Right renal cortex interstitium (tissue), 3 donors: Measurements from ENCODE around the gene LGALS16. TPM values are rescaled to one million over a fixed set of nuclear protein-coding genes. Genes with fewer than 3 reads are reported as not detected.
"Not testable (repeated sequence)": the region's sequence is repeated elsewhere in the genome, so short reads cannot be mapped to it uniquely, and the experiment has no call there.

ENCODE experiments used
- DNase-seq, 3 donors: peaks; one replicate each; pipeline ENCODE4 v3.0.0-alpha.2; 2013; ENCODE audit warnings: low read depth in 3 of 3, low spot score in 2 of 3
- polyA plus RNA-seq, 3 donors: library from polyadenylated mRNA; unstranded; fragments of 120-200 nt; gene quantifications; one replicate each; pipeline ENCODE4 v1.2.1, GENCODE V29; 2013; ENCODE audit not compliant: insufficient read length in 3 of 3

Gene LGALS16
- polyA plus RNA-seq, 3 donors, result not detected

DNA sequence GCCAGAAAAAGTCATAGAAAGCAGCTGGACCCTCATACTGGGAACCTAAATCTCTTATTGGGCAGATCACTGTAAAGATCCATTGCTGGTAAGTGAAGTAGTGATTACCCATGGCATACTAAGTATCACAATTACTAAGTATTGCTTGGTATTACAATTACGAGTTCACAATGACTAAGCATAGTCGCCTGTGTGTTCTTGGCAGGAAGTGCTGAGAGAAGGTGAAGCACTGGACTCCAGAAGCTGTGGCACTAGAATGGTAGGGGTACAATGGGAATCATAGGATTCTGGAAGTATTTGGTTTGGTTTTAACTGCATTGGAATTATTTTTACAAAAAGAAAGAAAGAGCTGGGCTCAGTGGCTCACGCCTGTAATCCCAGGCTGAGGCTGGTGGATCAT is 20.3 kb downstream of the LGALS16 start:
- no peak for DNase-seq

DNA sequence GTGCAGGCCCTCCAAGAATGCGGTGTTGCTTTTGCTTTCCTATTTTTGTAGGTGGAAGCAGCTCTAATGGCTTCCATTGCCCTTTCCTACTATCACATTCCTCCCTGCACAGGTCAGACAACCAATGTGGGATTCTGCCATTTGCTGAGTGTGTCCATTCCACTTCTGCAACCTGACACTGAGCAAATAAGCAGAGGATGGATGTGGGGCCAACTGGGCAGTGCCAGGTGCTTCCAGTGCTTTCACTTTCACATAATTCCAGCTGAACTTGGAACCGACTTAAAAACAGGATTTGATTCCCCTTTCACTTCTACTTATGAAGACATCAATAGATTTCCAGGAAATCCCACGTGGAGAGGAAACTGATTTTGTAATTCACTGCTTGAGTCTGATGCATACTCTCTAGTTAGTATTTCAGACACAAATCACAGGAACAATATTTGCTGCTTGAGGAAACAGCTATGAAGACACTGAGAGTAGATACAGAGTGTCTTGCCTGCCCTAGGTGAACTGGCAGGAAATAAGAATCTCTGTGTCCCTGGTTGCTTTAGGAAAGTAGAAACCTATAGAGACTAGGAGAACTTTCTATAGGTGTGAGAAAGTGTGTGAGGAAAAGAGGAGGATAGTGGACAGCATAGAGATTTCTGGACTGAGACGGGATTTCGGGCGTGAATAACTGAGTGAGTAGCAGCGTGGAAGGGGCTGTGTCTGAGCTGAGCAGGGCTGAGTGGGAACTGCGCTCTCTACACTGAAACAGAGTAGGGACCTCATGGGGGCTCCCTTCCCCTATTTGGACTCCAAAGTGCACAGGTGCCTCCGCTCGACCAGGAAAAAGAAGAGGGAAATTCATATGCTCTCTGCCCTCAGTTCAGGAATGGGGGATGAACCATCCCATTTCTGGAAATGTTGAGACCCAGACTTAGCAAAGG is 22.5 kb downstream of the LGALS16 start:
- peak in 2 of 3 donors; percentile 17 to 26 for DNase-seq

DNA sequence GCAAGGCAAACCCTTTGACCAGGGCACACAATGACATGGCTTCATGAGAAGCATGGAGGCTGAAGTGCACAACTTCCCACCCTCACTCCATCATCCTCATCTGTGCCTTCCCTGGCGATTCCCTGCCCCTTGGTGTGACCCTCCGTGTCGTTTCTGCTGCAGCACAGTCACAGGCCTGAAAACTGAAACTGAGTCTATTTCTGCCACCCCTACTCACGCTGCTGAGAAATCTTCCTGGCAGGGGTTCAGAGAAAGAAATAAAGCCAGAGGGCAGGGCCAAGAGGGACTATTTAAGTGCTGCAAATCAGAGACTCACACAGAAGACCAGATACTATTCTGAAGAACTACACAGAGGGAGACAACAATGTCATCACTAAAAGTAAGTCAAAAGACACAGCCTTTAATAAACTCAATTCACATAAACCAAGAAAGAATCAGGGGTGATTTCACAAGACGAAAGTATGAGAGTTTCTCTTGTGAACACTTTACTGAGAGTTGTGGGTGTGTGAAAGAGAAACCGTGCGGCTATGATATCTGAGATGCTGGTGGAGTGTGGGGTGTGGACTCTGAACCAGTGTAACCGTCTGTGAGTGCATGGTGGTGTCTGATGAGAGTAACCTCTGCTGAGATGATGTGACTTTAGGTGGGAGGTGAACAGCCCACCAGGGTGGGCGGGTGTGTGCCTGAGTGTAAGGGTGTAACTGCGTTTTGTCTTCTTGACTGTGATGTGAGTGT is 23.5 kb downstream of the LGALS16 start:
- DNase-seq, result no peak

DNA sequence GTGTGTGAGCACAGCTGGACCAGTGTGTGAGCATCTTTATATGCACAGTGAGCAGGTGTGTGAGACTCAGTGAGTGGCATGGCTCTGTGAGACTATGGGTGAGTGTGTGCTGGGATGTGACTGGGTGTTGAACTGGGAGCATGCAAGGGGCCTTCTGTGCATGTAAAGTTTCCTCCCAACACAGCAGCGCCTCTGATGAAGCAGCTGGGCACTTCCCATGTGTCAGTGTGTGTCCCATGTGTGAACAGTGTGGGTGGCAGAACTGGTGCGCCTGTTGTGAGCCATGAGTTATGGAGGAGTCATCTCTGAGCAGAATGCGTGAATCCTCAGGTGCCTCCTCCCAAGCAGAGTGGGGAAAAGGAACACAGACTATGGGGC is 24.1 kb downstream of the LGALS16 start:
- DNase-seq, result no peak

DNA sequence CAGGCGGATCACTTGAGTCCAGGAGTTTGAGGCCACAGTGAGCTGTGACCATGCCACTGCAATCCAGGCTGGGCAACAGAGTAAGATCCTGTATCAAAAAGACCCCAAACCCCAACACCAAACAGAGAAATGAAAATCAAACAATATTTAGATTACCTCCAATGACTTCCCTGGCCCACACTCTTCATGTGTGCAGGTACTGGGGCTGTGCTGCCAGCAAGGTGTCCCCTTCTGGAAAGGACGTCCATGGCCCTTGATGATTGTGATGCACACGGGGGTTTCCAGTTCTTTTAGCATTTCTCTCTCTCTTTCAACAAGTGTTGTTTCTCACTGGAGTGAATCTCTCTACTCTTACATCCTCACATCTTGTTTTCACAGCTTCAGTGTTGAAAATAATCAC is 24.9 kb downstream of the LGALS16 start:
- no peak for DNase-seq

DNA sequence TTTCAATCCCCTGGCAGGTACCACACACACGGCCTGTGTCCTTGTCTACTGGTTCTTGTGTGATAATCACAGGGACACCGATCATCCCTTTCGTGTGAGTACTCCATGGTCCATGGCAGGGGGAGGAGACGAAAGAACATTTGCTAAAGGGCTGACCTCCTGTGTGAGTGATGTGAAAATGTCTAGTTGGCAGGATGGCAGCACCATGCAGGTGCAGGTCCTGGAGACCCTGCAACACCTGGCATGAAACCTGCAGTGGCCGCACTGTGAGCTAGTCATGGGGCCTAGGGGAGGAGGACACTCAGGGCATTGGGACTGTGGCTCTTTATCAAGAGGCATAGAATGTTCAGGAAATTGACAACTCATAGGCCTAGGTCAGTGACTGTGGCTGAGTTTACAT is 25.7 kb downstream of the LGALS16 start:
- no peak for DNase-seq

DNA sequence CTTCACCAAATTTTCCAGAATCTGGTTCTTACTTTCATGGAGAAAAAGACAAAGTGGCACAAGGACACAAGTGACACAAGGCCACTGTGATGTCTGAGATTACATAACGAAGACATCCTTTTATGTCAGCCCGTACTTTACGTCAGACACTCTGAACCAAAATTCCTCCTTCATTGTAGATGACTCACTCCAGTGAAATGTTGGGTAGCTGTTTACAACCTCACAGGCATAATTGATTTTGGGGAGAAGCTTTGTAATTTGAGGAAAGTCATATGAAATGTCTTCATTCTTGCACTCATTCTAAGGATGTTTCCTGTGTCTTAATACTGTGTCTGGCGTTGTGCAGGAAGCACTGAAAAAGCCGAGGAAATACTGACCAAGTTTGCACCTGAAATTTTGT is 28.6 kb downstream of the LGALS16 start:
- no peak for DNase-seq

DNA sequence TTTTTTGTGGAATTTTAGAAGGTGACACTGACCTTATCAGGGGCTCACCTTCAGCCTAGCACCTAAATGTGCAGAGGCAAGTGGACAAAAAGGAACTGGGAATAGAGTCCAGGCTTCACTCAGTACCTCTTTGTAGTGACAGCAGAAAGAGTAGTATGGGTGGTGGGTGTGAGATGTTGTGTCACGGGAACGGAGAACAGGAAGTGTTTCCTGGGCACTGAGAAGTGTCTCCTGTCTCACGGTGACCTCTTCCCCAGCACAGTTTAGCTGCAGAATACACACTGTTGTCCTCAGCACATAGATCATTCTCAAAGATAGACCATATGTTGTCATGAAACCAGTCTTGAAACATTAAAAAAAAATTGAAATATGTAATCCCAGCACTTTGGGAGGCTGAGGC is 31.0 kb downstream of the LGALS16 start:
- no peak for DNase-seq

DNA sequence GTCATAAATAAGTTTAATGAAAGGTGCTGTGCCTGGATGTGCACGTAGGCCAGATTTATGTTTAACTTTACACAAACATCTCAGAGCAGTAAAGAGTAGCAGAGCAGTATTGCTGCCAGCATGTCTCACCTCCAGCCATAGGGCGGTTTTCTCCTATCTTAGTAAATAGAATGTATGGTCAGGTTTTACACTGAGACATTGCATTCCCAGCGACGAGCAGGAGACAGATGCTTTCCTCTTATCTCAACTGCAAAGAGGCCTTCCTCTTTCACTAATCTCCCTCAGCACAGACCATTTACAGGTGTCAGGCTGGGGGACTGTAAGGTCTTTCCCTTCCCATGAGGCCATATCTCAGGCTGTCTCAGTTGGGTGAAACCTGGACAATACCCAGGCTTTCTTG is 32.9 kb downstream of the LGALS16 start:
- not testable (repeated sequence) for DNase-seq

DNA sequence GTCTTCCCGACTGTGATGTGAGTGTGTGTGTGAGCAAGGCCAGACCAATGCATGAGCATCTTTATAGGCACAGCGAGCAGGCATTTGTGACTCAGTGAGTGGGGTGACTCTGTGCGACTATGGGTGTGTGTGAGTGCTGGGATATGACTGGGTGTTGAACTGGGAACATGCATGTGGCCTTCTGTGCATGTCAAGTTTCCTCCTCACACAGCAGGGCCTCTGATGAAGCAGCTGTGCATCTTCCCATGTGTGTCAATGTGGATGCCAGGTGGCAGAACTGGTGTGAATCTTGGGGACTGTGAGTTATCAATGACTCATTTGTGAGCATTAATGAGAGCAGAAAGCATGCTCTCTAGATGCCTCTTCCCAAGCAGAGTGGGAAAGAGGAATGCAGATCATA is 36.5 kb downstream of the LGALS16 start:
- DNase-seq, result no peak

DNA sequence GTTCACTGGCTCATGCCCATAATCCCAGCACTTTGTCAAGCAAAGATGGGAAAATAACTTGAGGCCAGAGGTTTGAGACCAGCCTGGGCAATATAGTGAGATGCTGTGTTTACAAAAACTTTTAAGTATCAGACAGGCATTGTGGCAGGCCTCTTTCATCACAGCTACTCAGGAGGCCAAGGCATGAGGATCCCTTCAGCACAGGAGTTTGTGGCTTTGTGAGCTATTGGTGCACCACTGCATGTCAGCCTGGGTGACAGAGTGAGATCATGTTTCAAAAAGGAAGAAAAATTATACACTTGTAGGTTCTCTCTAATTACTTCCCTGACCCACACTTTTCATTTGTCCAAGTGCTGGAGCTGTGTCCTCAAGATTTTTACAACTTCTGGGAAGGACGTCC is 37.1 kb downstream of the LGALS16 start:
- no peak for DNase-seq

DNA sequence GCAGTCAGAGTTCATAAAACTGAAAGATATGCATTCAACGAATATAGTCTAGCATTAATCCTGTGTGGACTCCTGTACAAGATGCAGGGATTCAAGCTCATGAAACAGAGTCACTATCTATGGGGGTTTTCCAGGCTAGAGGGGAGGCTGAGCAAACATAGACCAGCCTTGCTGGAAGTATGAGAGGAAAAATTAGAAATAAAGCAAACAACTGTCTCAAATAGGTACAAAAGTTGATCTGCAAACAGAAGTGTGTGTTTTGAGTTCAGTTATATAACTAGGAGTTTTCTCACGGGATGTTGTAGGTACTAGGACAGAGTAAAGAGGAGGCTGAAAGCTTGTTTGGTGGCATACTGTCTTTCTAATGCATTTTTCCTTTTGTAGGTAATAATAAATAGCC is 40.0 kb downstream of the LGALS16 start:
- no peak for DNase-seq

DNA sequence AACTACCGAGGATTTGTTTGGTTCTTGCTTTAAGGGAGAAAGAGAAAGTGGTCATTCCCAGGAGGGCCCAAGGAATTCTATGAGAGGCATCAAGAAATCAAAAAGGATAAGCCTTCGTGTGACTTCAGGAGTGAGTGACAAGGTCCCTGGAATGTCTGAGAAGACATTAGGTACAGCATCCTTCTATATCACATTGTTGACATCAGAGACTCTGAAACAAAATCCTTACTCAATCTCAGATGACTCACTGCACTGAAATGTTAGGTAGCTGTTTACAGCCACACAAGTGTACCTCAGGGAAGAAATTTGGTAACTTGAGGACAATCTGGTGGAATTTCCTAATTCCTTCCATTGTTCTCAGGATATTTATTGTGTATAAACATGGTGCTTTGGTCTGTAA is 40.7 kb downstream of the LGALS16 start:
- no peak for DNase-seq

DNA sequence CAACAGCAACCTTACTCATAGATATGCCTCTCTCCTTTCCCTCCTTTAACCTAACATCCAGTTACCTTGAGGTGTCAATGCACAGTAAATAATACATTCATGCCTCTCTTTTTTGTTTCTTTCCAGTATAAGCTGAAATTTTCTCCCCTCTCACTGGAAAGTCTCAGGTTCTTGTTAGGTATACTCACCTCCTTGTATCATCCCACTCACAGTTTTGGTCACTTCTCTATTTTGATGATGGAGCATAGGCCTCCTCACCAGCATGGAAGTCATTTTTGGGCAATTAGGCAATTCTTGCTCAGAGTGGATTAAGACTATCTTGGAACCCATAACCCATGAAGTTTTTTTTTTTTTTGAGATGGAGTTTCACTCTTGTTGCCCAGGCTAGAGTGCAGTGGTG is 42.8 kb downstream of the LGALS16 start:
- no peak for DNase-seq

DNA sequence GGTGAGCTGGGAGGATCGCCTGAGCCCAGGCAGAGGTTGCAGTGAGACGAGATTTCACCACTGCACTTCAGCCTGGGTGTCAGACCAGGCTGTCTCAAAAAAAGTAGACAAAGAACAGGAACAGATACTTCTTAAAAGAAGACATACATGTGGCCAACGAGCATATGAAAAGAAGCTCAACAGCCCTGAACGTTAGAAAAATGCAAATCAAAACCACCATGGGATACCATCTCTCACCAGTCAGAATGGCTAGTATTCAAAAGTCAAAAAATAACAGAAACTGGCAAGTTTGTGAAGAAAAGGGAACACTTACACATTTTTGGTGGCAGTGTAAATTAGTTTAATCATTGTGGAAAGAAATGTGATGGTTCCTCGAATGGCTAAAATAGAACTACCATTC is 45.6 kb downstream of the LGALS16 start:
- DNase-seq, result no peak

DNA sequence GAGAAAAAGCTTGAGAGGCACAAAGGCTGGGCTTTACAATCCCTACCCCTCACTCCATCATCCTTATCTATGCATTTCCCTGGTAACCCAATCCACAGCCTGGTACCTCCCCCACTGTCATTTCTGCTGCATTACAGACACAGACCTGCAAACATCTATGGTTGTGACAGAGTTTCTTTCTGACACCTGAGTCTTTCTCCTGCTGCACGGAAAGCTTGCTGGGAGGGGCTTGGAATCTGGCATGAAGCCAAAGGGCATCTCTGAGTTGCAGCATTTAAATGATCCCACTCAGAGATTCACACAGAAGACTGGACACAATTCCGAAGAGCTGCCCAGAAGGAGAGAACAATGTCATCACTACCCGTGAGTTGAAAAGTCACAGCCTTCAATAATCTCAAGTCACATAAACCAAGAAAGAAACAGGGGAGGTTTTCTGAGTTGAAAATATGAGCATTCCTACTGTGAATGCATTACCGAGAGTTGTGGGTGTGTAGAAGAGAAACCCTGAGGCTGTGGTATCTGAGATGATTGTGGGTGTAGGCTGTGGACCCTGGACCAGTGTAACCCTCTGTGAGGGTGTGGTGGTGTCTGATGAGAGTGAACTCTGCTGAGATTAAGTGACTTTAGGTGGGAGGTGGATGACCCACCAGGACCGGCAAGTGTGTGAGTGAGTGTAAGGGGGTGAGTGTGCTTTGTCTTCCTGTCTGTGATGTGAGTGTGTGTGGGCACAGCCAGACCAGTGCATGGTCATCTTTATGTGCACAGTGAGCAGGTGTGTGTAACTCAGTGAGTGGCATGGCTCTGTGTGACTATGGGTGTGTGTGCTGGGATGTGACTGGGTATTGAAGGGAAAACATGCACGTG is 48.7 kb downstream of the LGALS16 start, which contains the start of gene LGALS14:
LGALS14 (plus strand) TSS at position 301 of the 864 bp plus-strand sequence; CDS start at position 349, 48 bp downstream.
- peak in 2 of 3 donors; percentile 10 to 32 for DNase-seq

DNA sequence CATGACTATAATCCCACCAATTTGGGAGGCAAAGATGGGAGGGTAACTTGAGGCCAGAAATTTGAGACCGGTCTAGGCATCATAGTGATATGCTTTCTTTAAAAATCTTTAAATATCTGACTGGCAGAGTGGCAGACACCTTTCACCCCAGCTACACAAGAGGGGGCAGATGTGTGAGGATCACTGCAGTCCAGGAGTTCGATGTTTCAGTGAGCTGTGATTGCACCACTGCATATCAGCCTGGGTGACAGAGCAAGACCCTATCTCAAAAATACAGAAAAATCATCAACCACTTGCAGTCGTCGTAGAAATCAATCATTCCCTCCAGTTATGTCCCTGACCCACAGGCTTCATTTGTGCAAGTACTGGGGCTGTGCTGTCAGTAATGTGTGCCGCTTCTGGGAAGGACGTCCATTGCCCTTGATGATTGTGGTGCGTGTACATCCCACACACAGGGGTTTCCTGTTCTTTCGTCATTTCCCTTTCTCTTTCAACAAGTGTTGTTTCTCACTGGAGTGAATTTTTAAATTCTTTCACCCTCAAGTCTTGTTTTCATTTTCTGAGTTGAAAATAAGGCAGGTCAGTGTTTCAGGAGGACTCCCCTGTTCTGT is 50.0 kb downstream of the LGALS16 start:
- no peak for DNase-seq

DNA sequence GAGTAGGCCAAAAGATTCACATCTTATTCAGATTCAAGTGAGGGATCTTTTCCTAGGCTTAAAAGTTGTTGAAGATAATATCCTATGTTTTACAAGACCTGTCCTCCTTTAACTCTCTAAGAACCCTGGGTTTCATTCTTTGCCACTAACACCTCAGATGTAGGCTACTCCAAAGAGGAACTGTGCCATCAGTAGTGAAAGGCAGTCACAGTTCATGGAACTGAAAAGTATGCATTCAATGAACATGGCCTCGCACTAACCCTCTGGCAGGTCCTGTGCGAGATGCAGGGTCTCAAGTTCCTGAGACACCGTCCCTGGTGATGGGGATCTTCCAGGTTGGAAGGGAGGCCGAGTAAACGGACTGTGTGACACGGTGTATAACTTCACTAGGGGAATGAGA is 52.9 kb downstream of the LGALS16 start:
- no peak for DNase-seq

DNA sequence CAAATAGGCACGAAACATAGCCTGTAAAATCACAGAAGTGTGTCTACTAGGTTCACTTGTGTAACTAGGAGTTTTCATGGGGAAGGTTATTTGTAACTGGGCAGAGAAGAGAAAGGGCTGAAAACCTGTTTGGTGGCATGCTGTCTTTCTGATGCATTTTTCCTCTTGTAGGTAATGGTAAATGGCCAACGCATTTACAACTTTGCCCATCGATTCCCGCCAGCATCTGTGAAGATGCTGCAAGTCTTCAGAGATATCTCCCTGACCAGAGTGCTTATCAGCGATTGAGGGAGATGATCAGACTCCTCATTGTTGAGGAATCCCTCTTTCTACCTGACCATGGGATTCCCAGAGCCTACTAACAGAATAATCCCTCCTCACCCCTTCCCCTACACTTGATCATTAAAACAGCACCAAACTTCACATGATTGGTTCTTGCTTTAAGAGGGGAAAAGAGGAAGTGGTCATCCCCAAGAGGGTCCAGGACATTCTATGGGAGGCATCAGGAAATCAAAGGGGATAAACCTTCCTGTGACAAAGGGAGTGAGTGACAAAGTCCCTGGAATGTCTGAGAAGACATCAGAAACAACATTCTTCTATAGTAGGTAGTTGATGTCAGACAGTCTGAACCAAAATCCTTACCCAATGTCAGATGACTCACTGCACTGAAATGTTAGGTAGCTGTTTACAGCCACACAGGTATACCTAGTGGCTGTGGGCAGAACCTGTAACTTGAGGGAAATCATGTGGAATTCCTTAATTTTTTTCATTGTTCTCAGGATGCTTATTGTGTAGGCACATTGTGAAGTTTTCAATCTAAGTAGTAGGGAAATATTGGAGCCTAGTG is 53.5 kb downstream of the LGALS16 start:
- DNase-seq, result no peak
